Stomach (tissue), 9 donors: ENCODE measurements around the gene TRAF7. TPM values are rescaled to one million over a fixed set of nuclear protein-coding genes. Genes with fewer than 3 reads are reported as not detected.

Experiments used
- DNase-seq, 2 donors: peaks; one replicate each; pipeline versions ENCODE4 v3.0.0 to v3.0.0-alpha.2; 2013 to 2019
- H3K27ac ChIP-seq, 5 donors: fragments of 200-600 bp in 4 of 5; sonication (generic) in 4 of 5; one replicate each; pipeline ENCODE4 v1.5.1; 2013 to 2019; ENCODE audit warnings: mild to moderate bottlenecking in 1 of 5, moderate library complexity in 1 of 5
- H3K27me3 ChIP-seq, 3 donors: fragments of 200-600 bp; sonication (generic); one replicate each; pipeline ENCODE4 v1.5.1; 2017 to 2019; ENCODE audit warnings: mixed run types in 1 of 3
- H3K36me3 ChIP-seq, 4 donors: fragments of 200-600 bp; sonication (generic); 1 replicate in 3 of 4; 2 replicates in 1 of 4; pipeline ENCODE4 v1.5.1; 2016 to 2019
- H3K4me1 ChIP-seq, 4 donors: fragments of 200-600 bp; sonication (generic); one replicate each; pipeline ENCODE4 v1.5.1; 2016 to 2019
- H3K4me3 ChIP-seq, 4 donors: fragments of 200-600 bp; sonication (generic) in 3 of 4; one replicate each; pipeline ENCODE4 v1.5.1; 2016 to 2019; ENCODE audit warnings: mild to moderate bottlenecking in 1 of 4
- H3K9me3 ChIP-seq, 4 donors: fragments of 200-600 bp; sonication (generic); one replicate each; pipeline ENCODE4 v1.5.1; 2016 to 2019
- CTCF ChIP-seq, 7 experiments: fragments of 450-650 bp in 4 of 7; fragments of 200-600 bp in 3 of 7; sonication (generic) in 3 of 7; IDR thresholded peaks; one replicate each; pipeline ENCODE4 v1.5.1; 2016 to 2019; ENCODE audit warnings: antibody characterized with exemption in 7 of 7, control low read depth in 2 of 7, mild to moderate bottlenecking in 1 of 7
- EP300 ChIP-seq: sonication (generic); formaldehyde crosslinking; IDR thresholded peaks from one replicate; pipeline ENCODE4 v1.6.1; 2017; ENCODE audit warnings: antibody characterized with exemption
- POLR2A ChIP-seq, 4 donors: fragments of 450-650 bp; IDR thresholded peaks; one replicate each; pipeline ENCODE4 v1.6.1; 2016; ENCODE audit warnings: antibody characterized with exemption in 4 of 4, control low read depth in 2 of 4, mild to moderate bottlenecking in 1 of 4, moderate library complexity in 1 of 4
- POLR2AphosphoS5 ChIP-seq, 3 donors: sonication (generic); formaldehyde crosslinking; IDR thresholded peaks; one replicate each; pipeline ENCODE4 v1.6.1; 2016; ENCODE audit warnings: antibody characterized with exemption in 3 of 3
- WGBS, 5 donors: extraction: QIAGEN DNeasy Blood & Tissue Kit in 3 of 5; methylation state at CpG; one replicate each; pipeline versions ENCODE4 v1.1.5 to v1.1.7; 2013 to 2018; 5-methylcytosine and 5-hydroxymethylcytosine counted together
- intact Hi-C: fragments of 100-400 bp; cut with DNase I; formaldehyde crosslinking; loops from one replicate; pipeline ENCODE4 v1.15.1; 2023; ENCODE audit warnings: low total_unique reads
- polyA plus RNA-seq, 3 donors: library from polyadenylated mRNA; stranded (reverse); fragments of 200-250 nt; gene quantifications; one replicate each; pipeline ENCODE4 v1.2.3, GENCODE V29; 2013
- total RNA-seq, 5 donors: library from RNA; depleted of rRNA; stranded (reverse); fragments of >200 nt; gene quantifications; one replicate each; pipeline versions ENCODE4 v1.1.0 to v1.2.3, GENCODE V29; 2014 to 2016
- donor health status: healthy with polysubstance abuse.
- donor health status: Bipolar disorder and iron deficiency.
- donor health status: healthy.

TRAF7 gene
- total and polyA plus RNA-seq, 8 donors: 20.9 to 204 (median 38.5) TPM

- no peaks in the 10 kb centered on the region for H3K9me3 ChIP-seq
- 35 to 59% (median 43%) methylated on average over 23 to 105 of the region's 106 CpGs for WGBS, 5 donors
- no peak overlapping the region for H3K27ac ChIP-seq
- H3K36me3 ChIP-seq: peaks cover 46 to 48% (median 47%) of the 10 kb centered on the region in 4 donors
- DNase-seq: peak in 1 of 2 donors; percentile 78
- TF ChIP-seq CTCF (IDR thresholded peaks at IDR 0.05) (no peak), POLR2A (IDR thresholded peaks at IDR 0.05) (no peak), POLR2AphosphoS5 (IDR thresholded peaks at IDR 0.05) (no peak), EP300 (no peak)
- H3K4me3 ChIP-seq: no peak overlapping the region
- intact Hi-C loops: no loop called here
- H3K4me1 ChIP-seq: peaks cover 0 to 11% (median 5%) of the 10 kb centered on the region in 4 donors
- H3K27me3 ChIP-seq: peaks cover 0 to 13% (median 0%) of the 10 kb centered on the region in 3 donors
These were observed 22.9 kb downstream of the TRAF7 start for GRCh38 chr16:2178321-2179106.

- Histone ChIP-seq H3K27ac (no peak overlapping the region), H3K4me1 (peaks cover 0 to 5% (median 3%) of the 10 kb centered on the region in 4 donors), H3K27me3 (peaks cover 0 to 13% (median 0%) of the 10 kb centered on the region in 3 donors), H3K4me3 (no peak overlapping the region), H3K9me3 (no peaks in the 10 kb centered on the region), H3K36me3 (peaks cover 40 to 42% (median 41%) of the 10 kb centered on the region in 4 donors)
- 36 to 58% (median 50%) methylated on average over 14 to 50 of the region's 50 CpGs for WGBS, 5 donors
- DNase-seq: no peak
- no peak for TF ChIP-seq EP300
- no peak for TF ChIP-seq POLR2A (IDR thresholded peaks at IDR 0.05)
- intact Hi-C loops: no loop called here
These were observed 23.5 kb downstream of the TRAF7 start for GRCh38 chr16:2179107-2179501.

- no peak overlapping the region for H3K4me3 ChIP-seq
- no peaks in the 10 kb centered on the region for H3K9me3 ChIP-seq
- peaks cover 35 to 38% (median 37%) of the 10 kb centered on the region in 4 donors for H3K36me3 ChIP-seq
- WGBS, 5 donors: 87 to 96% (median 93%) methylated on average over 16 to 31 of the region's 31 CpGs
- intact Hi-C loops: no loop called here
- TF ChIP-seq POLR2AphosphoS5 (IDR thresholded peaks at IDR 0.05) (no peak), CTCF (IDR thresholded peaks at IDR 0.05) (no peak), EP300 (no peak), POLR2A (IDR thresholded peaks at IDR 0.05) (no peak)
- peaks cover 0 to 5% (median 3%) of the 10 kb centered on the region in 4 donors for H3K4me1 ChIP-seq
- H3K27me3 ChIP-seq: peaks cover 0 to 13% (median 0%) of the 10 kb centered on the region in 3 donors
- DNase-seq: no peak
- no peak overlapping the region for H3K27ac ChIP-seq
These were observed 24.0 kb downstream of the TRAF7 start for GRCh38 chr16:2179576-2179975.

GRCh38 chr16:2180461-2180860, 24.9 kb downstream of the TRAF7 start:
- 94 to 95% (median 95%) methylated on average over 24 to 43 of the region's 43 CpGs for WGBS, 5 donors
- no peak overlapping the region for H3K4me3 ChIP-seq
- no peak overlapping the region for H3K27ac ChIP-seq
- TF ChIP-seq POLR2AphosphoS5 (IDR thresholded peaks at IDR 0.05) (no peak), POLR2A (IDR thresholded peaks at IDR 0.05) (no peak), EP300 (no peak), CTCF (IDR thresholded peaks at IDR 0.05) (no peak)
- intact Hi-C loops: no loop called here
- H3K9me3 ChIP-seq: no peaks in the 10 kb centered on the region
- peaks cover 0 to 5% (median 3%) of the 10 kb centered on the region in 4 donors for H3K4me1 ChIP-seq
- DNase-seq: no peak
- peaks cover 0 to 13% (median 0%) of the 10 kb centered on the region in 3 donors for H3K27me3 ChIP-seq
- H3K36me3 ChIP-seq: peaks cover 26 to 29% (median 28%) of the 10 kb centered on the region in 4 donors
